ENCODE measurements around the gene REV1. TPM values are rescaled to one million over a fixed set of nuclear protein-coding genes. Genes with fewer than 3 reads are reported as not detected.

The REV1 gene
- total RNA-seq, 1 donor = 25.3 TPM

DNA sequence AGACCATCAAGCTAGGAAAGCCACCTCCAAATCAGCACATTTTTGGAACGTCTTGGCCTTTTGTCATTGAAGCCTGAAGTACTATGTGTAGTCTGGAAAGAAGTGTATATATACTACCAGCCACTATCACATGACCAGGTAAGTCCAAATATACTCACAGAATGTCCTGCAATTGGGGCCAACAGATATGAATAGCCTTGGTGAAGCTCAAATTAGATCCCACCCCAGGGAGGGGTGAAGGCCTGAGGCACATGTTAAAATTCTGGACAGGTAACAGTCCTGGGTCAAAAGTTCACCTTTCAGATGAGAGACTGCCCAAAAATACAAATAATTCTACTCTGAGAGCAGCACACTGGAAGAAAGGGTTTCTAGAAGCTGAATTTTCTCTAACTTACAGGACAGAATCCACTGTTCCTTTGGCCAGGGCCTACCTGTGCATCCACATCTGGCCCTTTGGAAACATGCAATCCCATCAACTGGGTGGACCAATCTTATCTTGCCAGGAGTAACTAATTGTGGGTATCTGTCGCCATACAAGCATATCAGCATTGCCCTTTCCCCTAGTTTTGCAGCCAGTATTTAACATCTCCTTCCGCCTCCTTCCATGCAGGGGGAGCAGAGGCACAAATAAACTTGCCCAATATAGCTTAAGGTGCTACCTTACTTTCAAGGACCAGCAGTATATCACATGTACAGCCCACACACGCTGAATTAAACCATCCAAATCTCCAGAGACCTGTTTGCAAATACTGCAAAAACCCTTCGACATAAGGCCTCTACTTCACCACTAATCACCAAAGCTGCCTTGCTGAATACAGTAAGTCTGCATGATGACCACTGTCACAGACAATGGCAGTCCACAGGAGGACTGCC is 84.8 kb downstream of the REV1 start:
- no peak for DNase-seq (ENCODE audit: low read depth in 2 of 3, low spot score in 2 of 3)

DNA sequence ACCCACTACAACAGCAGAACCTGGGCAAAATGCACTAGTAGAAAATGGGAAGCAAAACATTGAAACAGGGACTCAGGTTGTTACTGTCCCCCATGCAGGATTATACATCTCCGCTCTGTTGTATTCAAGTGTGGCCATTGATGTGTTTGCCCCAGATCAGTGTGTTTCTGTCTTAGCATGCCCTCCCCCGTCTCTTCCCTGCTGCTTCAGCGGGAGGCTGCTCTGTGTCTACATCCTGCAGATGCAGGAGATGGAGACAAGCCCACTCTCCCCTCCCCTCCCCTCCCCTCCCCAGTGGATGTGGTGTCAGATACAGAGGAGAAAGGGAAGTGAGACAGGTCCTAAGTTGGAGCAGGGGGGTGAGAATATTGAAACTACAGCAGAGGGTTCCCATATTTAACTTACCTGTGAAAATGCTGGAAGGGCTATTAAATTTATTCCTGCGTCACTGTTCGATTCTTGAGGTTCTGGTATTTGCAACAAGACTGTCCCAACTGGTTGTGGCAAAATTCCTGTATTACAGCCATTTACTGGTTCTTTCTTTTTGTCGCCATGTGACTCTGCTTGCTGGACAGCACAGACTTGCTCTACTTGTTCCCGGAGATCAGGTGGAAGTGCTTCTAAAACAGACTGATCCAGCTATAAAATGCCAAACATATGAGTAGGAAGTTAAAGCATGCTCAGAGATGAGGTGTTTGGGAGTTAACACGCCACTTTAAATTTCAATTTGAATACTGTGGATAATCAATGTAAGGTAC is 85.6 kb downstream of the REV1 start:
- DNase-seq (ENCODE audit: low read depth in 2 of 3, low spot score in 2 of 3) = peak in 1 of 3 donors; percentile 2

DNA sequence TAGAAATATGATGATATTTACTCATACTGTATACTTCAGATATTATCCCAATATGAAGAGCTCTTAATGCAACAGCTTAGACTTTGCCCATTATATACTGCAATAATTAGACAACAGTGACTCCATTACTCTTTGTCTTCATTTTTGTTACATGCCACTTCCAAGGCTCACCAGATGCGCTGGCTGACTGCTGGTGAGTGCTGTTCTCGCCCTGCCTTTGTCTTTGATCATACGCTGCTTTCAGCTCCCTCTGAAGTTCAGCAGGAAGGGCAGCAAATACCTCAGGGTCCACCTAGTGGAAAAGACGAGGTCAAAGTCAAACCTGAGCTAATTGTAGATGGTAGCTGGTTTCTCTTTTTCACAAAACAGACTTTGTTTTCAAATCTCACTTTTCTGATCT is 86.3 kb downstream of the REV1 start:
- peak in 1 of 3 donors; percentile 4 for DNase-seq (ENCODE audit: low read depth in 2 of 3, low spot score in 2 of 3)

DNA sequence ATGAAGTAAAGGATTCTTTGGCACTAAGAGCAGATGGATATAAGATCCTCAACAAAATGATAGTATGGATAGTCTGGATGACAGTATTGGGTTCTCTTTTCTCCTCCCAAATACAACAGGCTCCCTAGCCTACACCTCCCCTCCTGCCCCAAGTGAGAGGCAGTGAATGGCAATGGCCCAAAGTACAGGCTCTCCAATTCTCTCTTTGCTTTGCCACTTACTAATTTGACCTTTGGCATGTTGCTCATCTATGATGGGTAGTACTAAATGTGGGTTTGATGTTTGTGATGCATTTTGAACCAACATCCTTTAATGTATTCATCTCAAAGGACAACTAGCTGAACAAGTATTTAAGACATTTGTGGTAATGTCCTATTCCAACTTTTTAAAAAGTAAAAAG is 86.7 kb downstream of the REV1 start:
- no peak for DNase-seq (ENCODE audit: low read depth in 2 of 3, low spot score in 2 of 3)

DNA sequence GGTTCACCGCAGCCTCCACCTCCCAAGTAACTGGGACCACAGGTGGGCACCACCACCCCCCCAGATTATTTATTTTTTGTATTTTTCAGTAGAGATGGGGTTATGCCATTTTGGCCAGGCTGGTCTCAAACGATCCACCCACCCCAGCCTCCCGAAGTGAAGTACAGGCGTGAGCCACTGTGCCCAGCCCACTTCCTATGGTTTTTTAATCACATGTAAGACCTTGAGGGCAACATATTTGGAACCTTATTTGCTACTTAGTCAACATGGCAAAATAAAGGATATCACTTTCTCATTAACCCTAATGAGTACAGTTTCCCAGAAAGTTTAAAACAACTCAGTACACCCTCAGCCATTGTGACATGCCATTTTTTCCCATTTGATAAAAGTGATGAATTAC is 88.0 kb downstream of the REV1 start:
- DNase-seq (ENCODE audit: low read depth in 2 of 3, low spot score in 2 of 3) = no peak

- no peak for DNase-seq (ENCODE audit: low read depth in 2 of 3, low spot score in 2 of 3)
These were observed 90.0 kb downstream of the REV1 start for GRCh38 chr2:99399795-99400194.

GRCh38 chr2:99399063-99399462 is 90.8 kb downstream of the REV1 start:
- no peak for DNase-seq (ENCODE audit: low read depth in 2 of 3, low spot score in 2 of 3)

DNA sequence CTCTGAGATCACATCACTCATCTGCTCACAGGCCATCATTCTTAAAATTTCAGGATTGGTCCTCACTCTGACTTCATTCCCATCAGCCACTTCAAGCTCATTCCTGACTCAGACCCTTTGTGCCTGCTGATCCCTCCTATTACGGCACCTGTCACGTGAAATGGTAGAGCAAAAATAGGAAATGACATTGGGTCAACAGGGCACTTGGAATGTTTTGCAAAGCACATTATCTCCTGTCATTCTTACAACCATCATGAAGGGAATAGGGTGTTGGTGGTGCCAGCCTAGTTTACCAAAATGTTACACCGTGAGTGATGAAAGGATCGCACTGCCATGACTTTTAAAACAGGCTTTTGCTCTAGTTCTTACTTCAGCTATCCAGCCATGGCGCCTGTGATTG is 91.5 kb downstream of the REV1 start:
- no peak for DNase-seq (ENCODE audit: low read depth in 2 of 3, low spot score in 2 of 3)

GRCh38 chr2:99397266-99397920 is 92.4 kb downstream of the REV1 start:
- DNase-seq (ENCODE audit: low read depth in 2 of 3, low spot score in 2 of 3) = no peak

DNA sequence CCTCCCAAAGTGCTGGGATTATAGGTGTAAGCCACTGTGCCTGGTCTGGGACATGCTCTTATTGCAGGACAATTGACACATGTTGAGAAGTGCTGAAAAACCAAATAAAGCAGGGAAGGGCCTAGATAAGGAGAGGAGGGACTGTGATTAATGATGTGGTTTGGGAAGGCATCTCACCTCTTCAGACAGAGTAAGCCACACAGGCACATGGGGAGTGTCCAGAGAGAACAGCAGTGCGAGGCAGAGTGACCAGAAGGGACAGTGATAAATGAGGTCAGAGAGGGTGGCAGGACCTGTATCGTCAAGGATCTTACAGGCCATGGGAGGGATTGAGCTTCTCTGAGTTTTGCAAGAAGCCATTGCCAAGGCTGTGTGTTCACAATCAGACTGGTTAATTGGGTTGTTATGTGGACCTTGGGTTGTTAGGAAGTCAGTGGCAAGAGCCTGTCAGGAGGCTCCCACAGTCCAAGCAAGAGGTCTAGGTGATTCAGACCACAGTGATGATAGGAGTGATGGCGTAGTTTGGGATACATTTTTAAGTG is 94.2 kb downstream of the REV1 start:
- DNase-seq (ENCODE audit: low read depth in 2 of 3, low spot score in 2 of 3) = no peak

- no peak for DNase-seq (ENCODE audit: low read depth in 2 of 3, low spot score in 2 of 3)
These were observed 99.9 kb downstream of the REV1 start for GRCh38 chr2:99389946-99390345.

- no peak for DNase-seq (ENCODE audit: low read depth in 2 of 3, low spot score in 2 of 3)
These were observed 100.4 kb downstream of the REV1 start for GRCh38 chr2:99389371-99389770.

DNA sequence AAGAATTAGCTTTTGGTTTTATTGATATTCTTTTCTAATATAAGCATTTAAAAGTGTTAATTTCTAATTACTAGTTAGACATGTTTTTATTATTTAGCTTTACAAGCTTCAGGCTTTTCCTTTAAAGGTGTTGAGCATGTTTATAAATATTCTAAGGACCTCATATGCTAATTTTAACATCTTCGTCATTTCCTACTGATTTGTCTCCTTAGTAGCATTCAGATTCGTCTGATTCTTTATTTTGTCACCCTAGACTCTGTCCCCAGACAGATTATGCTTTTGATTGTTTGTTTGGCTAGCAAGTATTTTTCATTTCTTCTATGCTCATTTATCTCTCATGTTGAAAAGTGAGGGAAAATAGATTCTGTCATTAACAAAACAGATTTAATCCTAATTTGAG is 100.9 kb downstream of the REV1 start:
- no peak for DNase-seq (ENCODE audit: low read depth in 2 of 3, low spot score in 2 of 3)

DNA sequence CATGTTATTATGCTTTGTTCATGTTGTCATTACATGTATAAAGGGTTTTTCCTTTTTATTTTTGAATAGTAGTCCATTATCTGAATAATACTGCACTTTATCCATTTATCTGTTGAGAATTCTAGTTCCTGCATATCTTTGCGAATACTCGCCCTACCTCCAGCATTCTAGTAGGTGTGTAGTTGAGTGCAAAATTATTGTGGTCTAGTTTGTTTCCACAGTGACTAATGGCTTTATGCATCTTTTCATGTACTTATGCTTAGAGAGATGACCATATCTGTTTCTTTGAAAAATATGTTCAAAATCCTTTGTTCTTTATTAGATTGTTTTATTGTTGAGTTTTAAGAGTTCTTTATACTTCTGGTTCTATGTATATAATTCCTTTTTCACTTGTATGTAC is 103.8 kb downstream of the REV1 start:
- DNase-seq (ENCODE audit: low read depth in 2 of 3, low spot score in 2 of 3) = no peak

GRCh38 chr2:99382143-99382542 is 107.7 kb downstream of the REV1 start:
- no peak for DNase-seq (ENCODE audit: low read depth in 2 of 3, low spot score in 2 of 3)

DNA sequence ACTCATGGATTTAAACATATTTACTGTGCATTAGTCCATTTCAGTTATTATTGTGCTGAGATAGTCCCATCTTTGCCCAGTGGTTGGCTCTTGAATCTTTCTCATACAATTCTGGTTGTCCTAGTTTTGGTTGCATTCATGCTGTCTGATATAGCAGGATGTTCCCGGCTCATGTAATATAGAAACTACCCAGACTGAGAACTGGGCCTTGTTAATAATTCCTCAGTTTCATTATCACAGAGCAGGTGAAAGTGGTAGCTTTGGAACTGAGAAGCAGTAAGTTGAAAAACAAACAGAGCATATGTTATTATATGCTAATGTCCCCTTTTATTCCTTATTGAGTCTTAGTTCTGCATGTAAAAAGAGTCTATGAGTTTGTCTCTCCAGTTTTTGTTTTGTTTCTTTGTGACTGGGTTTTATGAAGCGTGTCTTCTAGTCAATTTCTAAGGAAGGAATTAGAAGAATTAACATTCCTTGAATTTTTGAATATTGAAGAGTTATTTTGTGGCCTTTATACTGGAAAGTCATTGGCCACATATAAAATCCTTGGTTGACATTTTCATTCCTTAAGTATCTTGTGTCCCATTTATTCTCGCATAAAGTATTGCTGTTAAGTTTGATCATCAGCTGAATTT is 109.3 kb downstream of the REV1 start:
- DNase-seq (ENCODE audit: low read depth in 2 of 3, low spot score in 2 of 3) = no peak

DNA sequence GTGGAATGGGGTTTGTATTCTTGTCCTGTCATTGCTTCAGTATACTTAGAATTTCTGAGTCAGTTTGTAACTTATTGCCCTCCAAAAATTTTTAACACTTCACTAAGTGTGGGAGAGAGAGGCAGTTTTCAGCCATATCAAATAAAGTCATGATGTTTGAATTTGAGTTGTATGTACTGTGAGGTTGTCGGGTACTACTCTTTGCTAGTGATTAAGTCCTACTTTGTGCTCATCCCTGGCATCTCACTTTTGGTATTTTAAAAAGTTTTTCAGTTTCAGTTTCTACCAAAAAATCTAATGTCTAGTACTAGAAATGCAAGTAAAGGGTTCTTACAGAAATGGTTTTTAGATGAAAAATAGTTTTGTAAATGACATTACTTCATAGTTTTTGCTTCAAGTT is 111.9 kb downstream of the REV1 start:
- DNase-seq (ENCODE audit: low read depth in 2 of 3, low spot score in 2 of 3) = no peak

GRCh38 chr2:99376254-99376864 is 113.5 kb downstream of the REV1 start:
- DNase-seq (ENCODE audit: low read depth in 2 of 3, low spot score in 2 of 3) = no peak

DNA sequence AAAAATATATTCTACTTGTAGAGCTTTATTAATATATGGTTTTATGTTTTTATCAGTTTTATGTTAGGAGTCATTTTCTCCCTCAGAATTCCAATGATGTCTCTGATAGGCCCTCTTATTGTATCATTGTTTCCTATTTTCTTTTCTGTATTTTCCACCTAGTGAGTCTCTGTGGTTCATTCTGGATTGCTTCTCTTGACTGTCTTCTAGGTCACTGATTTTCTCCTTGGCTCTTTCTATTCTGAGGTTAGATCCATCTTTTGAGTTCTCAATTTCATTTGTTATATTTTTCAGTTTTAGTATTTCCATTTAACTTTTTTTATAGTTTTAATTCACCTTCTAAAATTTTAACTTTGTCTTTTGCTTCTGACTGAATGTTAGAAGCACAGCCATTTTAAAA is 115.1 kb downstream of the REV1 start:
- DNase-seq (ENCODE audit: low read depth in 2 of 3, low spot score in 2 of 3) = no peak

- DNase-seq (ENCODE audit: low read depth in 2 of 3, low spot score in 2 of 3) = no peak
These were observed 116.7 kb downstream of the REV1 start for GRCh38 chr2:99373144-99373543.
